SJCRH30 (cell line): Measurements from ENCODE around the gene ATP1A1. TPM values are rescaled to one million over a fixed set of nuclear protein-coding genes. Genes with fewer than 3 reads are reported as not detected.

Experiments used
- DNase-seq, 2 experiments: peaks; one replicate each; pipeline ENCODE4 v3.0.0-alpha.2; 2015 to 2020
- H3K27ac ChIP-seq: fragments of 250-450 bp; sonication (Bioruptor Pico); 2 replicates; pipeline ENCODE4 v1.5.1; 2020; ENCODE audit warnings: mild to moderate bottlenecking, moderate library complexity
- H3K27me3 ChIP-seq: fragments of 250-450 bp; sonication (Bioruptor Pico); 2 replicates; pipeline ENCODE4 v1.5.1; 2020; ENCODE audit warnings: mild to moderate bottlenecking, moderate library complexity
- H3K36me3 ChIP-seq: fragments of 250-450 bp; sonication (Bioruptor Pico); 2 replicates; pipeline ENCODE4 v1.5.1; 2020; ENCODE audit warnings: mild to moderate bottlenecking, moderate library complexity
- H3K4me1 ChIP-seq: fragments of 250-450 bp; sonication (Bioruptor Pico); 2 replicates; pipeline ENCODE4 v1.5.1; 2020; ENCODE audit warnings: mild to moderate bottlenecking, moderate library complexity
- H3K4me3 ChIP-seq: fragments of 250-450 bp; sonication (Bioruptor Pico); 2 replicates; pipeline ENCODE4 v1.5.1; 2020; ENCODE audit warnings: mild to moderate bottlenecking, moderate library complexity
- H3K9me3 ChIP-seq: fragments of 250-450 bp; sonication (Bioruptor Pico); replicated peaks from 2 replicates; pipeline ENCODE4 v1.5.1; 2020; ENCODE audit warnings: mild to moderate bottlenecking, moderate library complexity
- total RNA-seq: library from RNA; depleted of rRNA; stranded (reverse); fragments of >200 nt; shearing (Covaris generic); gene quantifications from 2 replicates; pipeline ENCODE4 v1.2.3, GENCODE V29; 2014

Gene ATP1A1
- total RNA-seq, 1 experiment from 2014 or later, result 112 TPM

DNA sequence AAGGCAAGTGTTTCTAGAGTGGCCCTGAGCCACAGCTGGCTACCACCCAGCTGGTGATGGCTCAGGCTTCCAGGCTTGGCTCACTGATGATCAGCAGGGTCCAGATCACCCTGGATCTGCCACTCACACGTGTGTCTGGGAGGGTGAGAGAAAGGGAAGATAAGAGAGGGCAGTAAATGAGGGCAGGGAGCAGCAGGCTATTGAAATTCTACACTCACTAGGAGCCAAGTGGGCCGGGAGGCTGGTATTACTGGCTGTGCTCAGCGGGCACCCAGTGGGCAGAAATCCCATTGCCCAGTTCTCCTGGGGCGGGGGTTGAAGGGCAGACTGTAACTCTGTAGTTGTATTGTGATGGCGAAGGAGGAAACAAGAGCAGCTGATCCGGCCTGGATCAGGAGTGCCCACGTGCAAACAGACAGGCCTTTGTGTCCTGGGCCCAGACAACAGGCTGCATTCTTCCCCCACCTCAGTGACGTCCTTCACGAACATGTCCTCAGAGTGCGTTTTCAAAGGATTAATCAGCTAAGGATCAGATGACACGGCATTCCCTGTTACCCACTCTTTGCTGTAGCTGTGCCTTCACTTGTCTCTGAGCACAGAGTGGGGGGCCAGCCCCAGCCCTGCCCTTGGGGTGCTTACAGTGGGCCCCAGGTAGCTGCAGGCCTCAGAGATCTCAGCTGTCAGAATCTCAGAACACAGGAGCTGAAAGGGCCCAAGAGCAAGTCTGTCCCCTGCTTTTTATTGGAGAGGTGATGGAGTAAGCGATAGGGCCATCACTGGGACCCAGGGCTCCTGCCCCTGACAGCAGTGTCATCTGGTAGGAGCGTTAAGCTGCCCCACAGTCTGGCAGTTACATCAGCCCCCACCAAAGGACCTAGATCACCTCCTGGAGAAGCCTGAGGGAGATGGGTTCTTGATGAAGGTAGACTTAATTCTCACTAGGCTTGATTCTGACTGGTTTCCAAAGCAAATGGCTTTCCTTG is 60.5 kb downstream of the ATP1A1 start:
- Histone ChIP-seq H3K36me3 (no peaks in the 10 kb centered on the region), H3K27me3 (no peaks in the 10 kb centered on the region), H3K9me3 (no peaks in the 10 kb centered on the region), H3K4me1 (peaks cover 14% of the 10 kb centered on the region), H3K27ac (peak overlapping the region; percentile 79), H3K4me3 (no peak overlapping the region)
- DNase-seq, result peak; percentile 87 to 92

- Histone ChIP-seq H3K9me3 (no peaks in the 10 kb centered on the region), H3K36me3 (no peaks in the 10 kb centered on the region), H3K4me3 (no peak overlapping the region), H3K4me1 (peaks cover 14% of the 10 kb centered on the region), H3K27ac (no peak overlapping the region), H3K27me3 (peaks cover 3% of the 10 kb centered on the region; the same call in 1 of the 2 replicates)
- DNase-seq, result no peak
Observed at GRCh38 chr1:116434849-116435248, 61.8 kb downstream of the ATP1A1 start.

DNA sequence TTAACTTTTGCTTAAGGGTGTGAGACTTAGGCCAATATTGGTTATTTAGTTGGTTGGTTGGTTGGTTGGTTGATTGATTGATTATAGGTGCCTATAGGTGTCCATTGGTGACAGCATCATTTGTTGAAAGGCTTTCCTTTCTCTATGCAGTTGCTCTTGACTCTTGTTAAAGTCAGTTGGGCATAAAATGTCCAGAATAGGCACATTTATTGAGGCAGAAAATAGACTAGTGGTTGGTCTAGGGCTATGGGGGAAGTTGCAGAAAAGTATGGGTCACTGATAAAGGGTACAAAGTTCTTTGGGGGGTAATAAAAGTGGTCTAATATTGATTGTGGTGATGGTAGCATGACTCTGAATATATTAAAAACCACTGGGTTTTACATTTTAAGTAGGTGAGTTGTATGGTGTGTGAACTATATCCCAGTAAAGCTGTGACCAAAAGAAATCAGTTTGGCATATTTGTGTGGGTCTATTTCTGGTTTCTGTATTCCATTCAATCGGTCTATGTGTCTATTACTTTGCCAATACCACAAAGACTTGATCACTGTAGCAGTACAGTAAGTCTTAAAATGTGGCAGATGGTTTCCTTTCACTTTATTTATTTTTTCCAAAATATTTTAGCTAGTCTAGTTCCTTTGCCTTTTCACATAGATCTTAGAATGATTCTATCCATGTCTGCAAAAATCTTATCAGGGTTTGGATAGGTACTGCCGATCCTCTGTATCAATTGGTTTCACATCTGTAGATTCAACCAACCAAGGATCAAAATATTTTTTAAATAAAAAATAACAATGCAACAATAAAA is 63.0 kb downstream of the ATP1A1 start:
- no peak overlapping the region for H3K27ac ChIP-seq
- H3K4me3 ChIP-seq, result no peak overlapping the region
- DNase-seq, result no peak
- H3K9me3 ChIP-seq, result no peaks in the 10 kb centered on the region
- H3K27me3 ChIP-seq, result peaks cover 3% of the 10 kb centered on the region; the same call in 1 of the 2 replicates
- H3K4me1 ChIP-seq, result peaks cover 14% of the 10 kb centered on the region
- H3K36me3 ChIP-seq, result no peaks in the 10 kb centered on the region

DNA sequence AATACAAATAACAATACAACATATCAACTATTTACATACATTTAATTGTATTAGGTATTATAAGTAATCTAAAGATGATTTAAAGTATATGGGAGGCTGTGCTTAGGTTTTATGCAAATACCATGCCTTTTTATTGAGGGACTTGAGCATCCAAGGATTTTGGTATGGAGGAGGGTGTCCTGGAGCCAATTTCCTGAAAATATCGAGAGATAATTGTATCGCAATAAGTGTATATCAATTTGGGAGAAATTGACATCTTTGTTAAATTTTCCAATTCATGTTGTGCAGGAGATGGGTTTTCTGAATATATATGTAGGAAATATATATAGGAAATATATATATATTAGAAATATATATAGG is 63.5 kb downstream of the ATP1A1 start:
- Histone ChIP-seq H3K4me3 (no peak overlapping the region), H3K9me3 (no peaks in the 10 kb centered on the region), H3K27me3 (peaks cover 3% of the 10 kb centered on the region; the same call in 1 of the 2 replicates), H3K27ac (no peak overlapping the region), H3K4me1 (peaks cover 14% of the 10 kb centered on the region), H3K36me3 (no peaks in the 10 kb centered on the region)
- DNase-seq, result no peak

- no peak for DNase-seq
- Histone ChIP-seq H3K36me3 (no peaks in the 10 kb centered on the region), H3K4me3 (no peak overlapping the region), H3K27ac (no peak overlapping the region), H3K9me3 (no peaks in the 10 kb centered on the region), H3K4me1 (no peaks in the 10 kb centered on the region), H3K27me3 (peaks cover 3% of the 10 kb centered on the region; the same call in 1 of the 2 replicates)
Observed at GRCh38 chr1:116439701-116440100, 66.7 kb downstream of the ATP1A1 start.

DNA sequence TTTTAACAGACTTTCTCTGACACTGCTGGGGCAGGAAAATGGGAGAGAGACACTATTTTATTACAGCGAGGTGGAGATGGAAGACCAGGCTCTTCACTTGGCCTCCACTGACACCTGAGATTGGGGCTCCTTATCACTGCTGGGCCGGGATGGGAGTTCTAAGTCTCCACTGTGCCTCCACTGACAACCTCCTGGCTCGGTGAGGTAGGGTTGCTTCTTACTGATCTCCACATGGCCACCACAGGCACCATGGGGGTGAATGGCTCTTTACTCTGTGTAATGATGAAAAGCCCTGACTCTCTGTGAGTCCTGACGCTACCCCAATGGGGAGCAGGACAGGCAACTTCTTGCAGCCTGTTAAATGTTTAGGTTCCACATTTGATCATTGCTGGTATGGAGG is 67.7 kb downstream of the ATP1A1 start:
- DNase-seq, result no peak
- H3K4me3 ChIP-seq, result no peak overlapping the region
- no peaks in the 10 kb centered on the region for H3K36me3 ChIP-seq
- H3K27me3 ChIP-seq, result peaks cover 3% of the 10 kb centered on the region; the same call in 1 of the 2 replicates
- H3K27ac ChIP-seq, result no peak overlapping the region
- no peaks in the 10 kb centered on the region for H3K9me3 ChIP-seq
- no peaks in the 10 kb centered on the region for H3K4me1 ChIP-seq

DNA sequence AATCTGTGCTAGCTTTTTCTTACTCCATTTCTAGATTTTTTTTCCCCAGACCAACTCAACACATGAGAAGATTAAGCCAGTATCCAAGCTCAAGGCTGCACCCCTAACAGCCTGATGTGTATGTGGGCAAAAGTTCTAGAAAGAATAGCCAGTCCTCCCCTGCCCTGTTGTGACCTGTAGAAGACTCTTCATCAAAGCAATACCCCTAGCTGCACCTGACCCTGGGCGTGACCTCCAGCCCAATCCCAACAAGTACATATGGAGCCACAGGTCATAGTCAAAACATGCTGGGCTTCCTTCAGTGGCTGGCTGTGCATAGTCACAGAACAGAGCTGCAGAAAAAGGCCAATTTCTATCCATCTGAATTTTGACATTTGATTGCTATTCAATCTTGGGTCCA is 72.5 kb downstream of the ATP1A1 start:
- H3K27me3 ChIP-seq, result no peaks in the 10 kb centered on the region
- no peak for DNase-seq
- H3K4me3 ChIP-seq, result no peak overlapping the region
- no peak overlapping the region for H3K27ac ChIP-seq
- no peaks in the 10 kb centered on the region for H3K4me1 ChIP-seq
- H3K36me3 ChIP-seq, result no peaks in the 10 kb centered on the region
- no peaks in the 10 kb centered on the region for H3K9me3 ChIP-seq

- Histone ChIP-seq H3K27ac (no peak overlapping the region), H3K4me1 (no peaks in the 10 kb centered on the region), H3K9me3 (no peaks in the 10 kb centered on the region), H3K36me3 (no peaks in the 10 kb centered on the region), H3K27me3 (no peaks in the 10 kb centered on the region), H3K4me3 (no peak overlapping the region)
- DNase-seq, result no peak
Observed at GRCh38 chr1:116446686-116447085, 73.6 kb downstream of the ATP1A1 start.

DNA sequence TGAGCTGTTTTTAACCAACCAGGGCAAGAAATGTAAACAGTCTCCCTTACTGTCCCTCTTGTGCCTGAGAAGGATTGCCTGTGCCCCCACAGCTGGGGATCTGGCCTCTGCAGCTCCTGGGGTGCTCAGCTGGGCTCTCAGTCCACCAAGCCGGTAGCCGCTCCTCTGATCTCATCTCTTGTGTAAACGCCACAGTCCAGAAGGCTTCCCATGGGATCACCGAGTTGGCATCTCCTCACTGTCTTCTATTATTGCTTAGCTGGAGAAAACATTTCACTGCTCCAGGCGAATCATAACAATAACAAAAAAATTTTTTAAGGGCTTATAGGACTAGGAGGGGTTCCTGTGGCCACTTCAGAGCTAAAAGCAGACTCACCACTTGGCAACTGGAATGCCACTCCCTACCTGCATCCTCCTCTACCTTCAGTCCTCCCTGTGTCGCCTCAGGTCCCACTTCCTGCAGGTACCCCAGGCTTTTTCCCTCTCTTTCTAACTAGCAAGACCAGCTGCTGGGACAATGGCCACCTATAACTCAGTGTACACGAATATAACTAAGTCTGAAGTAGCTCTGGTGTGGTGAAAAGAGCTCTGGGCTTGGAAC is 75.8 kb downstream of the ATP1A1 start:
- Histone ChIP-seq H3K27ac (no peak overlapping the region), H3K36me3 (no peaks in the 10 kb centered on the region), H3K4me3 (no peak overlapping the region), H3K4me1 (peaks cover 9% of the 10 kb centered on the region), H3K27me3 (no peaks in the 10 kb centered on the region), H3K9me3 (no peaks in the 10 kb centered on the region)
- DNase-seq, result peak in 1 of 2 experiments; percentile 28

DNA sequence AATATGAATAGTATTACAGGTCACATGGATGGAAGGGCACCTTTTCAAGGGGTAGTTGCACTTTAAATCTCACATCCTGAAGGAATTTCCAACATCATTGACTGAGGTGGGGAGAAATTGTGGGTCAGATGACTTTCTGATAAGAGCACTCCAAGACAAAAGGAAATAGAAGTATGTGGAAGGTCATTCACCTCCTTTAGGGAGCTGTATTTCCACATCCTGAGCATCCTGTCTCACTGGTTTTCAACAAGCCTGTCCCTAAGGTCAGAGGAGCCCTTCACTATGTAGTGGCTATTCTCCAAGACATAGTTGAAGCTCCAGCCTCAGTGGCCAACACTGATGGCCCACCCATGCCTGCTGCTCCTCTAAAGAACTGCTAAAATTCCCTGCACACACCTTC is 76.5 kb downstream of the ATP1A1 start:
- Histone ChIP-seq H3K9me3 (no peaks in the 10 kb centered on the region), H3K4me1 (peaks cover 16% of the 10 kb centered on the region), H3K36me3 (no peaks in the 10 kb centered on the region), H3K27ac (no peak overlapping the region), H3K4me3 (no peak overlapping the region), H3K27me3 (no peaks in the 10 kb centered on the region)
- DNase-seq, result no peak

DNA sequence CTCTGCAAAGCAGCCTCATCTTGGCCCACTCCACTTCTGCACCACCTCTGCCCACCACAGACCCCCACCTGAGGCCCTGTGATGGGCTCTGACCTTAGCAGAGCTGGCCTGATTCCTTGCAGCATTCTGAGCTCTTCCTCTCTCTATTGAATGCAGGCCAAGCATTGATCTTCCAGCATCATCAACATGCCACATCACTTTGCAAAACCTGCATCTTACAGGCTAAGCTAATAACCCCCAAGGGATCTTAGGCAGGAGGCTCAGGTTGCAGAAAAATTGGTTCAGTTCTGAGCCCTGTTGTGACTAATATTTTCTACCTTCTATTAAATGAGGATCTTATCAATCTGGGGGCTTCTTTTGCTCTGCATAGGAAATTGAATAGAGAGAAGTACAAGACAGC is 78.7 kb downstream of the ATP1A1 start:
- Histone ChIP-seq H3K4me1 (peaks cover 17% of the 10 kb centered on the region), H3K9me3 (no peaks in the 10 kb centered on the region), H3K27me3 (no peaks in the 10 kb centered on the region)

GRCh38 chr1:116453481-116453880 is 80.4 kb downstream of the ATP1A1 start:
- H3K4me1 ChIP-seq, result peaks cover 26% of the 10 kb centered on the region
- peak overlapping the region; percentile 46 for H3K27ac ChIP-seq
- no peak overlapping the region for H3K4me3 ChIP-seq
- no peaks in the 10 kb centered on the region for H3K36me3 ChIP-seq
- DNase-seq, result no peak
- H3K27me3 ChIP-seq, result no peaks in the 10 kb centered on the region
- H3K9me3 ChIP-seq, result no peaks in the 10 kb centered on the region

More for the DNA sequence above, 78.7 kb downstream of the ATP1A1 start:
- no peak overlapping the region for H3K27ac ChIP-seq
- H3K36me3 ChIP-seq, result no peaks in the 10 kb centered on the region
- no peak overlapping the region for H3K4me3 ChIP-seq
- no peak for DNase-seq

DNA sequence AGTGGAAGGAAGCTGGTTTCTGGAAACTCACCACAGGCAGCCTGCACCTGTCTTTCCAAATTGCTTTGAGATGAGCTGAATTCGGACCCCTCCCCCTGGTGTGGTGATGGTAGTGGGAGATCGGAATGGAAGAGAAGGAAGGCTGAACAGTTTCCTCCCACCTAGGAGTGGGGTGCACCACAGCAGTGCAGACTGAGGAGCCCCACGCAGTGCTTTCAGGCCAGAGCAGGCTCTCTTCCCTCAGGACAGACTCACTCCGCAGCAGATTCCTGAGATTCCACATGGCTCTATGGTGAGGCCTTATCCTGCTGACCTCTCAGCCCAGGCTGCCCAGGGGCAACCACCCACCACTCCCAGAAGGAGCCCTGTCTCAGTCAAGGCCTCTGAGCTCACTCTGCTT is 80.9 kb downstream of the ATP1A1 start:
- Histone ChIP-seq H3K4me1 (peaks cover 26% of the 10 kb centered on the region), H3K27me3 (no peaks in the 10 kb centered on the region), H3K36me3 (no peaks in the 10 kb centered on the region), H3K4me3 (no peak overlapping the region), H3K27ac (peak overlapping the region; percentile 46), H3K9me3 (no peaks in the 10 kb centered on the region)
- DNase-seq, result peak; percentile 45 to 55
